Fibroblast of upper back skin (primary cell): ENCODE results near the gene SLC25A12.
"Not testable (repeated sequence)": the region's sequence is repeated elsewhere in the genome, so short reads cannot be mapped to it uniquely, and the experiment has no call there.

Source experiments
- DNase-seq: peaks from one replicate; pipeline ENCODE4 v3.0.0-alpha.2; 2013

The SLC25A12 gene

DNA sequence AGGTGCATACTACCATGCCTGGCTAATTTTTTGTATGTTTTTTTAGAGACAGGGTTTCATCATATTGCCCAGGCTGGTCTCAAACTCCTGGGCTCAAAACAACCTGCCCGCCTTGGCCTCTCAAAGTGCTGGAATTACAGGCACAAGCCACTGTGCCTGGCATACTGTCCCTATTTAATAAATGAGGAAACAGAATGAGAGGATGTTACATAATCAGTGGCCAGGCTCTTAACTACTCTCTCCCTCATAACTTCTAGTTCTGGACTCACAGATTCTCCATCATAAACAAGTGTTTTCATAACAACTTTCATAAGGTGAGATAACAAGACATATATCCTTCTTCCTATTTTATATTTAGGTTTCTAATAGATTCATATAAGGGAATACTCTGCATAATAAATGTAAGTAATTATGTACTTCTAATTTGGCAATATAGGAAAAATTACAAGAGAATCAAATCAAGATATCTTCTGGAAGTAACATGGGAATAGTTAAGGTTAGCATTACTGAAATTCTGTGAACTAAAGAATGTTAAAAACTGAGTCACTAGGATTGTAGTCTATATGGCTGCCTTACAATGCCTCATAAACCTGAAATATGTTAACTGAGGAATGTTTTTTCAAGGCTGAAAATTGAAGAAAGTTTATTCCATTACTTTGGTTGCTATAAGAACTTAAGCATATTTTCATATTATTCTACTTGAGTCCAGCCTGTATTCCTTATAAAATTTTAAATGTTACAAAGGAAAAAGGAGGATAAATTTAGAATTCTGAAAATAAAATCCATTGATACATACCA, 71.3 kb downstream of the SLC25A12 start:
- peak; percentile 41 for DNase-seq

DNA sequence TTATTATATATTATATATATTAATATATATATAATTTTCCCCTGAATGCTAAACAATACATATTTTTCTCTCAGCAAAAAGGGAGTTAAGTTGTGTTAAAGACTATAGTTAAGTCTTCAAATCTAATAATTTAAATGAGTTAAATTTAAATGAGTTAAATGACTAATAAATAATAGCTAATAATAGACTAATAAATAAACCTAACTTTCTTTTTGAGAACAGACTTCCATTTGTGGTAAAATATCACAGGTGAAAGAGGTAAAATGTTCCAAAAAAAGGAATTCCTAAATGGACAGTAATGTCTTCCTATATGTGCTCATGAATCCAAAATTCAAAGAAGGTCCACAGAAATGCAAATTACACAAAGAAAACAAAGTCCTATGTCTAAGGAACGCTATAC, 74.6 kb downstream of the SLC25A12 start:
- DNase-seq = no peak

DNA sequence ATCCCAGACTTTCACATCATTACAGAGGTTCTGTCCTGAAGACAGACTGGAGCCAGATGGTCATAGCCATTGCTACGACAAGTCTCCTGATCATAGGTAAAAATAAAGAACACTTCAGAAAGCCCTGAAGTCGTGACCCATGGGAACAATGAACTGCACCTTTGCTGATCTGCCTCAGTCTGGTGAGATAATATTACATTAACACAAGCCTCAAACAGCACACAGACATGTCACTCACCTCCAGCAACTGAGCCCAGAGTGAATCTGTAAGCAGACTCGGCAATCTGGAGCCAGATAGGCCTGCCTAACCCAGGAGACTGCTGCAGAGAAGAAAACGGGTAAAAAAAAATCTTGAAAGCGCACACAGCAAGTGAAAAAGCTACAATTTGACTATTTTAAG, 79.2 kb downstream of the SLC25A12 start:
- no peak for DNase-seq

DNA sequence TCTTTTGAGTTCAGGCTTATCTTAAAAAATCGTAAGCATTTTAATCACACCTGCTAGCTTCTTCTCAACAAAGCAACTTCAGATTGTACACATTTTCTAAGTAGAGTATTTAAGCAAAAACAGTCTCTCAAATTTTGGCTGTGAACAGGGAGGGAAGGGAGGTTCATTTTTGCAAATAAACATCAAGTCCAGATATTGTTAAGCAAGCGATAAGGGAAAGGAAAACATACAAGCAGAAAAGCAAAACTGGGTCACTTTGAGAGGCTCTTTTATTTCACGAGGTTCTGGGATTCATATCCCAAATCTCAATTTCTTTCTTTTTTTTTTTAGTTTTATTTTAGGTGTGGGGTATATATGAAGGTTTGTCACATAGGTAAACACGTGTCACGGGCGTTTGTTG, 79.9 kb downstream of the SLC25A12 start:
- no peak for DNase-seq

DNA sequence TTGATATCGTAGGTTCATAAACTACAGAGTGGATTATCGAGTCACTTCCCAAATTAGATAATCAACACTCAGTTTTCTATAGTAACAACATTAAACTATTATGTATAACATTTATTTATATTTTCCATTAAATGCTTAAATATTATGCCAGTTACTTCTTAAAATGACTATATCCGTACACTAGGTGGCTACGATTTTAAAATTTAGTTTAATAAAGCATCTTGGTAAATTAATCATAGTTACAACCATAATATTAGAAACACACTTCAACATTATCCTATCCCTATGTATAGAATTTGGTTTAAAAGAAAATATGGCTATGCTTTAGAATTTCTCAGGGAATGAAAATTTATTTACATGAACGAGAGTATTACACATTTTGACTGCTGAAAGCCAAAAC, 80.3 kb downstream of the SLC25A12 start:
- DNase-seq = no peak

DNA sequence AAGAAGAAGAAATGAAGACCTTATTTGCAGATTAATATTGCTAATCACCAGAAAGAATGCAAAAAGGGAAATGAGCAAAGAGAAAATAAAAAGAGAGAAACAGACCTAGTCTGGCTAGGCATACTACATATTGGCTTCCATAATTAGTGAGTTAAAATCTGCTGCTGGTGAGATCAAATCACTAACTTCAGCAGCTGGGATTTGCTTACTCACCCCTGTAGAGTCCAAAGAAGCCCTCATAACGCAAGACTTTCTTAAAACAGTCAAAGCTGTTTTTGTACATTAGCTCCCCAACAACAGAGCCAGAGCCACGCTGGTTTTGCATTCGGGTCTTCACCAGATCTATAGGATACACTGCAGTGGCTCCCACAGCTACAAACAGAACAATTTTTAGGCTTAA, 80.9 kb downstream of the SLC25A12 start:
- DNase-seq = no peak

DNA sequence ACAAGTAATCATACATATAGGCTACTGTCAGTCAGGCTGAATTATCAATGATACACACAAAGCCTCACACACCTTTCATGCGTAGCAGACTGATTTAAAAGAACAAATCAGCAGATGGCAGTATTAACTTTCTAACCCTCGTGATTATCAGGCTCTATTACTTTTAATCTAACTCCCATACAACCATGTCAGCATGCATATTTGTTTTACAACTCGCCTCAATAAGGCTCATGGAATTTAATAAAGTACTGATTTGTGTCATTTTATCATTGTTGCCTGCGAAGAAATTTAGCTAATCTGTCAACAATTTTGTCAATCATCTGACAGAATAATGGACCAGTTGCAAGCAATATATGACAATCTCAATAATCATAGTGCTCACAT, 82.8 kb downstream of the SLC25A12 start:
- DNase-seq = peak; percentile 48

DNA sequence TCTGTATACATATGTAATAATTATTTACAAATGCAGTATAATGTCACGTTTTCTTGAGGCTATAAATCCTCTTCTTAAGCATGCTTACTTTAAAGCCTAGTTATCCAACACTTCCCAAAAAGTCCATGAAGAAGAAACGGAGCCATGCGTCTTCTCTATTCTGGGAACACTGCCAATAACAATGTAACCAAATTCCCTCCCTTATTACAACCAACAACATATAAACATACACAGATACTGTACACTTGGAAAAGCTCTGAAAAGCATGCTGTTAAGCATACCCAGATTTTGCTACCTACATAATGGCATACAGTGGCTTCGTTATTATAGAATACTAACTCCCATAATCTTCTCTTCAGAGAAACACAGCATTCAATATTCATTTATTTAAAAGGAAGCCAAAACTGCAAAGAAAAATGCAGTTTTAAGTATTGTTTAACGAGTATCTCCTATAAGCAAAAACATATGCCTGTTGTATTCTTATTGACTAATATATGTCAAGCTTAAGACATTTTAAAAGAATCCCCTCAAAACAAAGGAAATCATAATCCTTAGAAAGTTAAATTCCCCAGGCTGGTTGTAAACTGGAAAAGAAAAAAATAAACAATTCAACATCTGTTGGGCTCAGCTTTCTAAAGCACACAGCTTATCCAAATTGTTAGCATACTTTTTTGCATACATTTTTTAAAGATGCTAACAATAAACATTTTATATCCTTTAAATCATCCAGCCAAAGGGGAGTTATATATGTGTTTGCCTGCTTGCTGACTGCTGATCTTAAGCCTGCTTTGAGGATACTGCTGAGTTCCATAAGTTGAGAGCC, 83.4 kb downstream of the SLC25A12 start:
- peak; percentile 18 for DNase-seq

DNA sequence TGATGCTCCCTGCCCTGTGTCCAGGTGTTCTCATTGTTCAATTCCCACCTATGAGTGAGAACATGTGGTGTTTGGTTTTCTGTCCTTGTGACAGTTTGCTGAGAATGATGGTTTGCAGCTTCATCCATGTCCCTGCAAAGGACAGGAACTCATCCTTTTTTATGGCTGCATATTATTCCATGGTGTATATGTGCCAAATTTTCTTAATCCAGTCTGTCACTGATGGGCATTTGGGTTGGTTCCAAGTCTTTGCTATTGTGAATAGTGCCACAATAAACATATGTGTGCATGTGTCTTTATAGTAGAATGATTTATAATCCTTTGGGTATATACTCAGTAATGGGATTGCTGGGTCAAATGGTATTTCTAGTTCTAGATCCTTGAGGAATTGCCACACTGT, 85.2 kb downstream of the SLC25A12 start:
- not testable (repeated sequence) for DNase-seq

DNA sequence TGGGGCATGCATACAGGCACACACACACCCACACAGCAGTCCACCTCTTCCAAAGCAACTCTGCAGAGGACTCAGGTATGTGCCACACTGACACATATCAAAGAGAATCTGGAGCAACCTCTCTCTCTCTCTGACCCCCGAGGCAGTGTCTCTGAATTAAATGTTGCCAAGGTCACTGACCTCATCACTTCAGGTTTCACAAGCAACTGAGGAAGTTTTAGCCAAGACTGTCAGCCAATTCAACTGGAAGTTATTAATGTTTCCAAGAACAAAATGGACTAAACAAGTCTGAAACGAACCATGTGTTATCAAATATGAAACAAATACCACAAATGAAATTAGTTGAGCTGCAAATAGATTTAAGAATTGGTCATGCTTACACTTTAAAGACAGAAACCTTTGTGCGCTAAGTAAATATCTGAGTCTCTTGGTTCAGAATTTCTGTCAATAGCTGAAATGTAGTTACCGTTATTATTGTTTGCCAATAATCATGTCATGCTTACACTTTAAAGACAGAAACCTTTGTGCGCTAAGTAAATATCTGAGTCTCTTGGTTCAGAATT, 86.1 kb downstream of the SLC25A12 start:
- DNase-seq = no peak

DNA sequence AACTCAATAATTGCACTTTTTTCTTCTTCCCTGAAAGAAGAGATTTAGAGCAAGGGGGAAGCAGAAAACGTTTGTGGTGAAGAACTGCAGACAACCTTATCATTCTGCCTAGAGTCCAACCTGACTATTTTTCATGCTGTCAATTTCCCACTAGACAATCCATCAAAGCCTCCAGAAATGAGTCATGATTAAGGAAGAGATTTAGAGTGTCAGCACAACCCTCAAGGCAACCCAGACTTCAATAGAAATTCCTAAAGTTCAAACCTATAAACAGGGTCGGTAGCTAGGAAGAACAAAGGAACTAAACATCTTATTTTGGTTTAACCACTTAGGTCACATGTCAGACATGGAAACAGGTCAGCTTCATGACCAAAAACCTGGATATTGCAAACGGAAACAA, 86.9 kb downstream of the SLC25A12 start:
- DNase-seq = peak; percentile 17

DNA sequence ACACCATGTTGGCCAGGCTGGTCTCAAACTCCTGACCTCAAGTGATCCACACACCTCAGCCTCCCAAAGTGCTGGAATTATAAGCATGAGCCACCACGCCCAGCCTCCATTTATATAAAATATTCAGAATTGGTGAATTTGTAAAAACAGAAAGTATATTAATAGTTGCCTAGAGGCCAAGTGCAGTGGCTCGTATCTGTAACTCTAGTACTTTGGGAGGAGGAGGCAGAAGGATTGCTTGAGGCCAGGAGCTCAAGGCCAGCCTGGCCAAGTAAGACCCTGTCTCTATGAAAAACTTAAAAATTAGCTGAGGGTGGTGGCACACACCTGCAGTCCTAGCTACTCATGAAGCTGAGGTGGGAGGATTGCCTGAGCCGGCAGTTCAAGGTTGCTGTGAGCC, 89.6 kb downstream of the SLC25A12 start:
- DNase-seq = no peak

DNA sequence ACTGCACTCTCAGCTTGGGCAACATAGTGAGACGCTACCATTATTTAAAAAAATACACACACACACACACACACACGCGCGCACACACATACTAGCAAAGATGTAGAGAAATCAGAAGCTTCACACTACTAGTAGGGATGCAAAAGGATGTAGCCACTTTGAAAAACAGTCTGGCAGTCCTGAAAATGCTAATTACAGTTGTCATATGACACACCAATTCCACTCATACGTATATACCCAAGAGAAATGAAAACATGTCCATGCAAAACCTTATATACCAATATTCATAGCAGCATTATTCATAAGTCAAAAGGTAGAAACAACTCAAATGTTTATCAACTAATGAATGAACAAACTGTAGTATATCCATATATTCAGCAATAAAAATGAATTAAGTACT, 90.3 kb downstream of the SLC25A12 start:
- DNase-seq = no peak

DNA sequence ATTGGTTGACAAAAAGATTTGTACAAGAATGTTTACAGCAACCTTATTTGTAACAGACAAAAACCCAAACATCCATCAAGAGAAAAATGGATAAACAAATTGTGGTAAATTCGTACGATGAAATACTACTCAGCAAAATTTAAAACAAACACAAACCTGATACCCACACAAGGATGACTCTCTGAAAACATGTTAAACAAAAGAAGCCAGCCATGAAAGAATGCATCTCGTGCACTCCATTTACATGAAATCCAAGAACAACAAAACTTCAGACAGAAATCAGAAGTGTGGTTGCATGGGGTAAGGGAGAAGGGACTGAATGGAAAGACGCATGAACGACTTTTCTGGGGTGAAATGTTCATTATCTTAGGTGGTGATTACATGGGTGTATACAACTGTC, 93.4 kb downstream of the SLC25A12 start:
- no peak for DNase-seq

DNA sequence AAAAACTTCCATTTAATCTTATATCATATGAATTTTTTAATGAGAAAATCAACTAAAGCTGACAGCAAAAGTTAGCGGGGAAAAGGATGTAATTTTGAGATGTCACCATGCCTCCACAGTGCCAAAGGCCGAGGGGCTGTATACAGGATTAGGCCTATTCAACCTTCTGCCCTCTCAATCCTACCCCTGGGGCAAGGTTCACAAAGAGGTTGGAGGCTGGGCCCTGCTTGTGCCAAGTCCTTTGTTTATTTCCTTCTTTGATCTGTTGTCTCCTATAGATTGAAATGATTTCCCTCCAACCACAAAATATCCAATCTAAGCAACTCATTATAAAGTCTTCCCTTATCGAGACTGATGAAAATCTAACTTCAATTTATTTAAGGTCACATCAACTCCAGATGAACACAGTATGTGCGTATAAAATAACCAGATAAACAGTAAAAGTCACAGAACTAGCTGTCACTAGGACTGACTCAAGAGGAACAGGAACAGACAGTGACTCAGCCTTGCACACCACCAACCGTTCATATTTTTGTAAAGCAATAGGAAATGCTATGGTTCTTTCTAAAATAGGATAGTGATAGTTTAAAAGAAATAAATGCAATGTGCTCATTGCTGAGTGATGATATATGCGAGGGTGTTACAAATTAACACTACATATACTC, 95.8 kb downstream of the SLC25A12 start:
- DNase-seq = peak; percentile 61

DNA sequence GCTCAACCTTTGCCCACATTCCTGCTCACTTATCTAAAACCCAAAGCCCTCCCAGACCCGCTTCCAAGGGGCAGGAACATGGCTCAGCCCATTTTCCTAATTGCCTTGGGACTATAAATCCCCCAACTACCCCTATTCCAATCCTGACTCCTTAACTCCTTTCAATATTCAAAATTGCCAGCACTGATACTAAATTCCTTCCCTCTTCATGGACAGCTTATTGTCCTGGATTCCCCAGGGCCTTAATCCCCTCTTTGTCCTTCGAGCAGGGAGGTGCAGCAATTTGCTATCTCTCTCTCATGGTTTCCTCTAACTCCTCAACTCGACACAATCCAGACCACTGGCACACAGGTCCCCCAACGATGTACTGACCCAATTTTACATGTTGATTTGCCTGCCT, 99.1 kb downstream of the SLC25A12 start:
- DNase-seq = no peak

DNA sequence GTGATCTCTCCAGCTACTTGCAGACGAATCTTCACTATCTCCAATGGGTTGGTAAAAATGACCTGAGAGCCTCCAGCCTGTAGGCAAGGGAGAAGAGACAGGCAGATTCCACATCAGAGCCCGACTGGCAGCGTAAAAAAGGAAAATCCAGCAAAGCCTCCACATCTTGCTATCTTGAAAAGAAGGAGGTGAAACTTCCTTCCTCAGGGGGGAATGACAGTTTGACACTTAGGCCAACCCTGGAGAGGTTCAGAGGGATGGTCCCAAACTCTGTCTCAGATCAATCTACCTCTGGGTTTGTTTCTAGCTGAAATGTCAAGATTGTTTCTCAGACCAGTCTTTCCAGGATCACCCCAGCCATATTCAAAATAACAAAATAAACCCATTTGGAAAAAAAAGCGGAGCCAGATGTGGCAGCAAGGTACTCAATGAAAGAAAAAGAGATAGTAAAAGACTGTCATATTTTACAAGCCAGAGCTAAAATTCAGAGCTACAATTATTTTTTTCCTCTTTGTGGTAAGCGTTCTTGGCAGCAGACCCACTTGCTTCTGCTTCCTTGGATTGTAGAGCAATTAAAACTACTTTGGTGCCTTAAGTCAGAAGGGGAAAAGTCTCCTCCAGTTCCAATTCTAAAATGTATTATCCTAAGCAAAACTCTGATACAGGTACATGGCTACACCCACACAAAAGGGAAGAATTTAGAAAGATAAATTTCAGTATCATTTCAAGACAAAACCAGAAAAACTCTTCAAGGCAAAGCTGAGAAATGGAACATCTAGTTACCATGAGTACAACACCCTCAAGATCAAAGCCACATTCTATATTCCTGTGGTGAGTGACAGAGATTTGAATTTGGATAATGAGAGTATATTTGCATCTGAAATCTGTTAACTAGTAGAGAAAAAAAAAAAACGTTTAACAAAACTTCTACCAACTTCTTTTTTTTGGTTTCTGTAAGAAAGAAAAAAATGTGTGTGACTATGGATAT, 100.1 kb downstream of the SLC25A12 start:
- DNase-seq = peak; percentile 40

DNA sequence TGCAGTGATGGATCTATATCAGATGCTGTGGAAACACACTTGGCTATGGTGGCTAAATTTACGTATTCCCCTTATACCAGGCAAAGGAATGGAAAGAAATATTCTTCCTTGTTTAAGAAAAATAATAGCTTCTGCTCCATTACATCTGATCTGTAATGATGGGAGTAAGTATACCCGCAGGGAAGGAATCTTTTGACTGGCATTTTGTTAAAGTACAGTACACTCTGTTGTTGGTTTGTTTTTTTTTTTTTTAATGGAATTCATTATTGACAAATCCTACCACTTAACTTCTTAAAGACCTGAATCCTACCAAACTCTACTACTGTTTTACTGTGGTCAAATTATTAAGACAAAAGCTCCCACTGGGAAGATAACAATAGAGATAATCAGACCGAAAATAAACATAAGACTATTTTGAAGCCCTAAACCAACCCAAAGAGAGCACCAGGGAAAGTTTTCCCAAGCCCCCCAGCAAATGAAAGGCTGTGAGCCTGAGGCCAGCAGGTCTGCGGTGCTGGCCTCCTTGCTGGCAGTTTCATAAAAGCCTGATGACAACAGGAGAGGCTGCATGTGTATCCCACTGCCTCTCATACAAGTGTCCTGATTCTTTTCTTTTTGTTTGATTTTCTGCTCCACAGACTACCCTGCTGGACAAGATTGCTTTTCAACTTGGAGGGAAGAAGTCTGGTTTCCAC, 101.0 kb downstream of the SLC25A12 start:
- DNase-seq = no peak

DNA sequence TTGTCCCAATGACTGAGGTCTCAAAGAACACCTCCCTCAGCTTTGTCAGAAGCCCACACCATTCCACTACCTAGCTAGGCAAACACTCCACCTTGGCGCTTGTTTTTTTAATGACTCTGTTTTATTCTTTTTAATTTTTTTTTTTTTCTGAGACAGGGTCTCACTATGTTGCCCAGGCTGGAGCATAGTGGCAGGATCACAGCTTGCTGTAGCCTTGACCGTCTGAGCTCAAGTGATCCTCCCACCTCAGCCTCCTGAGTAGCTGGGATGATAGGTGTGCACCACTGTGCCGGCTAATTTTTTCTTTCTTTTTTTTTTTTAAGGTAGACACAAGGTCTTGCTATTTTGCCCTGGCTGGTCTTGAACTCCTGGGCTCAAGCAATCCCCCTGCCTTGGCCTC, 101.9 kb downstream of the SLC25A12 start:
- DNase-seq = no peak

DNA sequence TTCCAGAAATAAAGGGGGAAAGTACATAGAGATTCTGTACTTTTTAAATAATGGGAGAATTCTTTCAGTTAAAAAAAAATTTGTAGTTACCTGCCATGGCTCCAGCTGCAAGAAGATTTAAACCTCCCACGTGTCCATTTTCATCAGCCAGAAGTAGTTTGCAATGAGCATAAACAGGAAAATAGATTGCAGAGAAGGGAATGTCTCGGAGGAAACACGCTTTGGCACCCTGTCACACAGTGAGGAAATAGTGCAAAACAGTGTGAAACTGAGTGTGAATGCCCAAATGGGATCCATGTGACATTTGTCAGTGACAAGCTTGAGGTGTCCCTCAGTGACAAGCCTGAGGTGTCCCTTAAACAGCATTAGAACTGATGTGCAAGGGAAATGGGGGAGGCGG, 102.7 kb downstream of the SLC25A12 start:
- DNase-seq = no peak

DNA sequence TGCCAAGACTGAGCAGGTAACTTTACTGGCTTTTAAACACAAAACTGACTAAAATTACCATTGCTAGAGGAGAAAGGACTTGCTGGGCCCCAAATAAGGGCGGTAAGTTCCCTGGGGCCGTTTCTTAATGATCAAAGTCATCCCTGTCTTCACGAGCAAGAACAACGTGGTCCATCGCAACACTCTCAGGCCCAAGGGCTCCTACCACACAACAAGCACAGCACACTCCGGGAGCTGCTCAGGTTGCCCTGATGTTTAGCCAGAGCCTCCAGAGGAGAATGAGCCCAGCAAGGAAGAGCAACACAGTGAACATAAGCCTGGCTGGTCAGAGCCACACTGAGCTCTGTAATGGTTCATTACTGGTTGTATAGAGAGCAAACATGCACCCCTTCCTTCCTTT, 104.1 kb downstream of the SLC25A12 start:
- DNase-seq = no peak
